Caco-2 (cell line): ENCODE measurements around the gene TYMP. TPM values are rescaled to one million over a fixed set of nuclear protein-coding genes. Genes with fewer than 3 reads are reported as not detected.
A peak's percentile ranks its signal among the peaks of the same experiment; 100 is the strongest.

Experiments used
- BruUV-seq: library from RNA; stranded (reverse); fragments of 400-500 nt; replicated peaks from 2 replicates; lab custom pipeline; 2021; lab: Mats Ljungman, UMichigan
- CTCF ChIA-PET: fragments of 300-600 bp; sonication (Branson Sonifier 250); formaldehyde crosslinking; loops from one replicate; lab custom pipeline; 2022; ENCODE audit warnings: antibody characterized with exemption; lab: Charles Lee
- POLR2A ChIA-PET: fragments of 300-600 bp; sonication (Branson Sonifier 250); formaldehyde crosslinking; loops from one replicate; lab custom pipeline; 2022; ENCODE audit warnings: antibody characterized with exemption; lab: Charles Lee
- DNase-seq, 2 experiments: peaks; one replicate each; pipeline versions ENCODE4 v3.0.0 to v3.0.0-alpha.2; 2020 to 2022
- H3K27me3 ChIP-seq: replicated peaks from 2 replicates; pipeline ENCODE4 v1.6.0; 2011; ENCODE audit warnings: low read length; ENCODE audit not compliant: control insufficient read depth, insufficient read depth
- H3K36me3 ChIP-seq: 2 replicates; pipeline ENCODE4 v1.5.1; 2011; ENCODE audit warnings: low read length; ENCODE audit not compliant: control insufficient read depth, insufficient read depth
- H3K4me1 ChIP-seq: fragments of 250-450 bp; sonication (Bioruptor Pico); 2 replicates; pipeline ENCODE4 v1.5.1; 2020; ENCODE audit warnings: mild to moderate bottlenecking
- H3K4me3 ChIP-seq: 2 replicates; pipeline ENCODE4 v1.5.1; 2011; ENCODE audit warnings: low read depth, mild to moderate bottlenecking, control low read depth, low read length
- H3K9me3 ChIP-seq: fragments of 250-450 bp; sonication (Bioruptor Pico); 2 replicates; pipeline ENCODE4 v1.5.1; 2020; ENCODE audit warnings: mild to moderate bottlenecking, moderate library complexity
- H3K27ac Mint-ChIP-seq: one replicate; pipeline ENCODE4 v1.8.0; 2022; ENCODE audit warnings: mixed read lengths; ENCODE audit not compliant: unreplicated experiment
- H3K27me3 Mint-ChIP-seq: one replicate; pipeline ENCODE4 v1.8.0; 2022; ENCODE audit warnings: mixed read lengths; ENCODE audit not compliant: insufficient read depth, unreplicated experiment
- H3K36me3 Mint-ChIP-seq: one replicate; pipeline ENCODE4 v1.8.0; 2022; ENCODE audit warnings: mild to moderate bottlenecking, mixed read lengths; ENCODE audit not compliant: insufficient read depth, unreplicated experiment
- H3K4me1 Mint-ChIP-seq: one replicate; pipeline ENCODE4 v1.8.0; 2022; ENCODE audit warnings: low read depth, mixed read lengths; ENCODE audit not compliant: unreplicated experiment
- H3K4me3 Mint-ChIP-seq: one replicate; pipeline ENCODE4 v1.8.0; 2022; ENCODE audit warnings: mild to moderate bottlenecking, moderate library complexity, mixed read lengths; ENCODE audit not compliant: unreplicated experiment
- H3K9me3 Mint-ChIP-seq: one replicate; pipeline ENCODE4 v1.8.0; 2022; ENCODE audit warnings: mixed read lengths; ENCODE audit not compliant: unreplicated experiment
- CTCF ChIP-seq, 2 experiments: fragments of 200-600 bp in 1 of 2; IDR thresholded peaks; 1 replicate in 1 of 2; 2 replicates in 1 of 2; pipeline versions ENCODE4 v1.5.1 to v1.8.0; 2011 to 2022; ENCODE audit warnings: antibody characterized with exemption in 1 of 2, control low read depth in 1 of 2, inconsistent platforms in 1 of 2, low read depth in 1 of 2, low read length in 1 of 2, mild to moderate bottlenecking in 1 of 2, moderate library complexity in 1 of 2; ENCODE audit not compliant: insufficient read depth in 1 of 2, severe bottlenecking in 1 of 2, unreplicated experiment in 1 of 2
- intact Hi-C: fragments of 100-400 bp; cut with micrococcal nuclease; formaldehyde crosslinking; loops from one replicate; pipeline ENCODE4 v1.10.0; 2022; ENCODE audit not compliant: unreplicated experiment
- total RNA-seq: library from RNA; stranded (reverse); gene quantifications from 2 replicates; pipeline ENCODE4 v1.2.3, GENCODE V29; 2022

Gene TYMP
- total RNA-seq, 1 experiment from 2014 or later: 3.9 TPM

- Mint-ChIP-seq H3K36me3 (peaks cover 48% of the 10 kb centered on the region), H3K4me3 (peak overlapping the region; percentile 89), H3K9me3 (no peaks in the 10 kb centered on the region), H3K27ac (peak overlapping the region; percentile 69), H3K27me3 (no peaks in the 10 kb centered on the region), H3K4me1 (peaks cover 14% of the 10 kb centered on the region)
- H3K27me3 ChIP-seq: no peaks in the 10 kb centered on the region
- no peaks in the 10 kb centered on the region for H3K36me3 ChIP-seq
- BruUV-seq: no TSS peak
- no peaks in the 10 kb centered on the region for H3K9me3 ChIP-seq
- DNase-seq: peak; percentile 83
- POLR2A ChIA-PET: interaction anchor here (0.6 to 2.5 kb wide), 11 partner anchors 12 to 219 kb away, joined by 3 to 71 read pairs (median 4); partner anchors contain the start of genes ADM2, KLHDC7B, LMF2 and NCAPH2
- peaks cover 20% of the 10 kb centered on the region for H3K4me1 ChIP-seq
- peak in 1 of 2 experiments; percentile 32 for TF ChIP-seq CTCF (IDR thresholded peaks at IDR 0.05; ENCODE audit: insufficient read depth in 1 of 2, low read depth in 1 of 2, low read length in 1 of 2, severe bottlenecking in 1 of 2, unreplicated experiment in 1 of 2)
- intact Hi-C loops: loop anchor here (5.0 kb wide), 1 partner anchor 56 kb away; the partner anchor contains the start of gene CHKB
- CTCF ChIA-PET: interaction anchor here (0.6 to 3.2 kb wide), 18 partner anchors 9 to 416 kb away, joined by 3 to 43 read pairs (median 4); partner anchors contain the start of genes ARSA, CHKB, LMF2 and NCAPH2
- peak overlapping the region; percentile 87 for H3K4me3 ChIP-seq
Observed at GRCh38 chr22:50526108-50526833, 3.5 kb downstream of the TYMP start.

GRCh38 chr22:50525858-50526107 is 4.0 kb downstream of the TYMP start:
- ChIA-PET POLR2A (interaction anchor here (0.6 to 2.5 kb wide), 13 partner anchors 12 to 219 kb away, joined by 3 to 71 read pairs (median 4); partner anchors contain the start of genes ADM2, KLHDC7B, LMF2 and NCAPH2), CTCF (interaction anchor here (0.6 to 3.2 kb wide), 25 partner anchors 10 to 495 kb away, joined by 3 to 43 read pairs (median 4); partner anchors contain the start of genes ARSA, CHKB, KLHDC7B and LMF2)
- peaks cover 17% of the 10 kb centered on the region for H3K4me1 ChIP-seq
- H3K27me3 ChIP-seq: no peaks in the 10 kb centered on the region
- Mint-ChIP-seq H3K4me3 (peak overlapping the region; percentile 89), H3K27me3 (no peaks in the 10 kb centered on the region), H3K4me1 (peaks cover 14% of the 10 kb centered on the region), H3K36me3 (peaks cover 48% of the 10 kb centered on the region), H3K9me3 (no peaks in the 10 kb centered on the region), H3K27ac (peak overlapping the region; percentile 91)
- no peak for TF ChIP-seq CTCF (IDR thresholded peaks at IDR 0.05; ENCODE audit: insufficient read depth in 1 of 2, low read depth in 1 of 2, low read length in 1 of 2, severe bottlenecking in 1 of 2, unreplicated experiment in 1 of 2)
- no TSS peak for BruUV-seq
- DNase-seq: no peak
- H3K36me3 ChIP-seq: no peaks in the 10 kb centered on the region
- no peaks in the 10 kb centered on the region for H3K9me3 ChIP-seq
- H3K4me3 ChIP-seq: peak overlapping the region; percentile 87
- intact Hi-C loops: loop anchor here (5.0 kb wide), 1 partner anchor 57 kb away; the partner anchor contains the start of gene CHKB

GRCh38 chr22:50525104-50525857 is 4.5 kb downstream of the TYMP start, which contains the start of gene SCO2:
TSS of gene SCO2 (minus strand) at chr22:50525598. CDS start at chr22:50524411, 1,187 bp downstream.
- intact Hi-C loops: loop anchor here (5.0 kb wide), 1 partner anchor 57 kb away; the partner anchor contains the start of gene CHKB
- CTCF ChIA-PET: interaction anchor here (0.6 to 3.2 kb wide), 25 partner anchors 10 to 495 kb away, joined by 3 to 43 read pairs (median 4); partner anchors contain the start of genes ARSA, CHKB, KLHDC7B and LMF2

More at GRCh38 chr22:50525104-50525857, 4.5 kb downstream of the TYMP start, which contains the start of gene SCO2:
- Mint-ChIP-seq H3K4me1 (peaks cover 14% of the 10 kb centered on the region), H3K27ac (peak within 1 kb of the TSS; percentile 91), H3K36me3 (peaks cover 48% of the 10 kb centered on the region), H3K27me3 (no peaks in the 10 kb centered on the region), H3K9me3 (no peaks in the 10 kb centered on the region), H3K4me3 (peak within 1 kb of the TSS; percentile 89)
- H3K9me3 ChIP-seq: no peaks in the 10 kb centered on the region
- POLR2A ChIA-PET: interaction anchor here (0.6 to 2.5 kb wide), 13 partner anchors 13 to 218 kb away, joined by 3 to 71 read pairs (median 4); partner anchors contain the start of genes ADM2, KLHDC7B, LMF2 and NCAPH2
- TSS peak; percentile 64 for BruUV-seq
- H3K4me3 ChIP-seq: peak within 1 kb of the TSS; percentile 87
- DNase-seq: peak; percentile 96 to 97
- peaks cover 17% of the 10 kb centered on the region for H3K4me1 ChIP-seq
- H3K36me3 ChIP-seq: no peaks in the 10 kb centered on the region
- H3K27me3 ChIP-seq: no peaks in the 10 kb centered on the region
- TF ChIP-seq CTCF (IDR thresholded peaks at IDR 0.05; ENCODE audit: insufficient read depth in 1 of 2, low read depth in 1 of 2, low read length in 1 of 2, severe bottlenecking in 1 of 2, unreplicated experiment in 1 of 2): peak; percentile 33 to 53
